Endothelial cell (in vitro differentiated cells): ENCODE data around the gene SHISAL2B. TPM values are rescaled to one million over a fixed set of nuclear protein-coding genes. Genes with fewer than 3 reads are reported as not detected.

Experiments used
- DNase-seq: peaks from one replicate; pipeline ENCODE4 v3.0.0; 2021; ENCODE audit warnings: low spot score
- H3K27ac Mint-ChIP-seq: one replicate; pipeline ENCODE4 v1.8.0; 2021; ENCODE audit warnings: mixed read lengths, inconsistent platforms; ENCODE audit not compliant: unreplicated experiment
- H3K27me3 Mint-ChIP-seq: one replicate; pipeline ENCODE4 v1.8.0; 2021; ENCODE audit warnings: mild to moderate bottlenecking, moderate library complexity, mixed read lengths, inconsistent platforms; ENCODE audit not compliant: unreplicated experiment
- H3K36me3 Mint-ChIP-seq: one replicate; pipeline ENCODE4 v1.8.0; 2021; ENCODE audit warnings: mild to moderate bottlenecking, low read depth, mixed read lengths, inconsistent platforms; ENCODE audit not compliant: unreplicated experiment
- H3K4me1 Mint-ChIP-seq: one replicate; pipeline ENCODE4 v1.8.0; 2021; ENCODE audit warnings: mild to moderate bottlenecking, mixed read lengths, inconsistent platforms; ENCODE audit not compliant: unreplicated experiment
- H3K4me3 Mint-ChIP-seq: one replicate; pipeline ENCODE4 v1.8.0; 2021; ENCODE audit warnings: mild to moderate bottlenecking, mixed read lengths, inconsistent platforms; ENCODE audit not compliant: unreplicated experiment
- H3K9me3 Mint-ChIP-seq: one replicate; pipeline ENCODE4 v1.8.0; 2021; ENCODE audit warnings: mixed read lengths, inconsistent platforms; ENCODE audit not compliant: unreplicated experiment
- CTCF ChIP-seq: fragments of 200-600 bp; sonication (generic); IDR thresholded peaks from one replicate; pipeline ENCODE4 v1.5.0; 2021; ENCODE audit warnings: antibody characterized with exemption; ENCODE audit not compliant: unreplicated experiment
- long read RNA-seq: library from polyadenylated mRNA; unstranded; transcript quantifications from one replicate; pipeline ENCODE4 v2.0.0, GENCODE V29; 2020; ENCODE audit not compliant: unreplicated experiment
- total RNA-seq: library from RNA; stranded (reverse); fragmentation: NEBNext Ultra II Directional; extraction: Animal tissue kit (Norgen Biotek cat#: 25700); gene quantifications from one replicate; pipeline ENCODE4 v1.2.1, GENCODE V29; 2021; ENCODE audit not compliant: unreplicated experiment

SHISAL2B gene
- total RNA-seq, result 1.4 TPM
- long read RNA-seq, partial matches to known transcripts, result 0 of 1 reads
- long read RNA-seq, other reads (novel, unspliced or antisense), result 0 of 1 reads

- peak; percentile 50 for DNase-seq
- no peaks in the 10 kb centered on the region for H3K36me3 Mint-ChIP-seq
- H3K4me1 Mint-ChIP-seq, result peaks cover 16% of the 10 kb centered on the region
- no peaks in the 10 kb centered on the region for H3K9me3 Mint-ChIP-seq
- peaks cover 6% of the 10 kb centered on the region for H3K27me3 Mint-ChIP-seq
- no peak within 1 kb of the TSS for H3K27ac Mint-ChIP-seq
- H3K4me3 Mint-ChIP-seq, result peak within 1 kb of the TSS; percentile 89
- TF ChIP-seq CTCF, result no peak
These were observed at the start of gene SHISAL2B for GRCh38 chr5:64690417-64691151. SHISAL2B (plus strand) TSS chr5:64690503; CDS start chr5:64690624, 121 bp downstream.

GRCh38 chr5:64644831-64645230, 45.5 kb upstream of the SHISAL2B start:
- Mint-ChIP-seq H3K27me3 (no peaks in the 10 kb centered on the region), H3K4me1 (no peaks in the 10 kb centered on the region), H3K4me3 (no peak overlapping the region), H3K36me3 (no peaks in the 10 kb centered on the region), H3K9me3 (no peaks in the 10 kb centered on the region), H3K27ac (no peak overlapping the region)
- no peak for DNase-seq
- no peak for TF ChIP-seq CTCF

- H3K27me3 Mint-ChIP-seq, result no peaks in the 10 kb centered on the region
- no peak for TF ChIP-seq CTCF
- H3K4me1 Mint-ChIP-seq, result no peaks in the 10 kb centered on the region
- no peaks in the 10 kb centered on the region for H3K9me3 Mint-ChIP-seq
- H3K4me3 Mint-ChIP-seq, result no peak overlapping the region
- no peaks in the 10 kb centered on the region for H3K36me3 Mint-ChIP-seq
- no peak overlapping the region for H3K27ac Mint-ChIP-seq
- DNase-seq, result no peak
These were observed 44.1 kb upstream of the SHISAL2B start for GRCh38 chr5:64646169-64646568.

GRCh38 chr5:64649512-64649911, 40.8 kb upstream of the SHISAL2B start:
- no peaks in the 10 kb centered on the region for H3K9me3 Mint-ChIP-seq
- no peak overlapping the region for H3K27ac Mint-ChIP-seq
- H3K27me3 Mint-ChIP-seq, result no peaks in the 10 kb centered on the region
- DNase-seq, result no peak
- H3K4me1 Mint-ChIP-seq, result no peaks in the 10 kb centered on the region
- H3K4me3 Mint-ChIP-seq, result no peak overlapping the region
- peaks cover 3% of the 10 kb centered on the region for H3K36me3 Mint-ChIP-seq
- TF ChIP-seq CTCF, result no peak
